HL-60/S4 treated with retinoic acid at 250 ng/mL for 4 days and 3 days (cell line): ENCODE data around the gene YTHDF1.
"Not testable (repeated sequence)": the region's sequence is repeated elsewhere in the genome, so short reads cannot be mapped to it uniquely, and the experiment has no call there.

Experiments
- in situ Hi-C: fragments of 300-500 bp; cut with MboI; formaldehyde crosslinking; loops from 2 replicates; pipeline ENCODE4 v1.7.0; 2022; ENCODE audit warnings: low sequenced_read_pairs

YTHDF1 gene

DNA sequence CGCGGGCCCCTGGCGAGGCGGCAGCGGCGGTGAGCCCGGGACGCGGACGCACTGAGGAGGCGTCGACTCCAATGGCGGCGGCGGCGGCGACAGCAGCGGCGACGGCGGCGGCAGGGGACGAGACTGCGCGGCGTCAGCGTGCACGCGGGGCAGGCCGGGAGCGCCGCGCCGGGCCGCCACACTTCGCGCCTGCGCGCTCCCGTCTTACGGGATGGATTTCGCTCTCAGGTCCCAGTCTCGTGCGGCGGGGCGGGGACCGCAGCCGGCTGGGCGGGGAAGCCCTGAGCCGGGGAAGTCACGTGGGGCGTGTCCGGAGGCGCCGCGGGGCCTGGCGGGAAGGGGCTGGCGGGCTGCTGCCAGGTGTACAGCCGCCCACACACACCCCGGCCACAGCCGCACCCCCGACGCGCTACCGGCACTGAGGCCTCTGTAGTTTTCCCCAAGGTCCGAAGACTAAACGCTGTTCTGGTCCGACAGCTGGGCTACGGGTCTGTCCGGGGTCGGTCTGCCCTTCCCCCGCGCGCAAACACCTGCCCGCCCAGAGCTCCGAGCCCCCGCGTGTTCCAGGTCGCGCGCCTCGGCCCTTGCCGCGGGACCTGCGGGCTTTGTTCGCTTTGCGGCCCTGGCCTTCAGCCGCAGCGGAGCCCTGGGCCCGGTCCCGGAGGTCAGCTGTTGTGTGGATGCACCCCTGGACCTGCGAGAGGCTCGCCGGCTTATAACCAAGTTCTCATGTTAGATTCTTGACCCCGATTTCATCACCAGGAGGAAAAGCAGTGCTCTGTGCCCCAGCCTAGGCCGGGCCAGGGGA, at the start of gene YTHDF1:
TSS of gene YTHDF1 (minus strand) at position 91 of the 808 bp plus-strand sequence. CDS start 239 bp downstream, outside the sequence.
- in situ Hi-C loops: no loop called here

DNA sequence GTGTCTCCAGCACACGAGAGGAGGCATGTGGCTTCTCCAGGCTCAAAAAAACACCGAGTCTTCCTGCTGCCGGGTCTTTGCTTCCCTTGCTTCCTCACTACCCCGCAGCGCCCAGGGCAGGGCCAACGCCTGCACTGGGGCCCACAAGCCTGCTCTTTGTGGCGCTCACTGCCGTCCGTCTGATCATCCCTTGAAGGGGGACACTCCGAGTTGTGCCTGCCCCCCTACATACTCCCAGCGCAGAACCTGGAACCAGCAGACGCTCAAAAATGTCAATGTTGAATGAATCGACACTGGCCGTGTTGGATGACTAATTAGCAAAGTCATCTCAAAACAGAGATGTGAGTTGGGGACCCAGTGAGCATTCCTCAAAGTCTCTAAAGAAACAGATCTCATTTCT, 48.6 kb upstream of the YTHDF1 start:
- in situ Hi-C loops: no loop called here

DNA sequence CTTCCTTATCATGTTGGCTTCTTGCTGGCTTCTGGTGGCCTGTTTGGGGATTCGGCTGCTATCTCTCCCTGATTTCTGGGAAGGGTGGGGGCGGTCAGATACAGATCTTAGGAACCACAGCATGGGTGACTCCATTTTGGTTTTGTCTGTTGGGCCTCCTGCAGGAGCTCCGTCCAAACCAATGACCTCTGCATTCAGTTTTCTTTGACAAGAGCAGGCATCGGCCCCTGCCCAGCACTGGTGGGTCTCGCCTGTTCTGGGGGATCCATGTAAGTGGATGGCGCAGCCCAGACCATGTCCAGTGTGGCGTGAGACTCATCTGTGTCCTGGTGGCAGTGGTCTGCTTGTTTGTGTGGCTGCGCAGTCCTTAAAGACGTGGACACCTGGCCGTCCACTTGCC, 48.1 kb upstream of the YTHDF1 start:
- in situ Hi-C loops: no loop called here

DNA sequence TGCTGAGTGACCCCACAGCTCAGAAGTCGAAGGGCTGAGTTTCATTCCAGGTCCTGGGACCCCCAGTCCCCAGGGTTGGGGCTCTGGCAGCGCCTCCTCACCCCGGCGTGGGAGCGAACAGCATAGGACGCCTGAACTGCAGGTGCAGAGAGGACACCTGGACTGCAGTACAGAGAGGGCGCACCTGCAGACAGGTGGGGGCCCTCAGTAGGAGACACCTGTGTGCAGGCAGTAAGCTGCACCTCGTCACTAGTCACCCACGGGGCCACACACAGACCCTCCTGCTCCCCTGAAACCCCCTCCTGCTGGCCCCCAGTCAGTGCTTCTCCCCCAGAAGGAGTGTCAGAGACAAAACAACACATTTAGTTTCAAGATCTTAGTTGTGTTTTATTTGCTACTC, 46.9 kb upstream of the YTHDF1 start:
- in situ Hi-C loops: no loop called here

DNA sequence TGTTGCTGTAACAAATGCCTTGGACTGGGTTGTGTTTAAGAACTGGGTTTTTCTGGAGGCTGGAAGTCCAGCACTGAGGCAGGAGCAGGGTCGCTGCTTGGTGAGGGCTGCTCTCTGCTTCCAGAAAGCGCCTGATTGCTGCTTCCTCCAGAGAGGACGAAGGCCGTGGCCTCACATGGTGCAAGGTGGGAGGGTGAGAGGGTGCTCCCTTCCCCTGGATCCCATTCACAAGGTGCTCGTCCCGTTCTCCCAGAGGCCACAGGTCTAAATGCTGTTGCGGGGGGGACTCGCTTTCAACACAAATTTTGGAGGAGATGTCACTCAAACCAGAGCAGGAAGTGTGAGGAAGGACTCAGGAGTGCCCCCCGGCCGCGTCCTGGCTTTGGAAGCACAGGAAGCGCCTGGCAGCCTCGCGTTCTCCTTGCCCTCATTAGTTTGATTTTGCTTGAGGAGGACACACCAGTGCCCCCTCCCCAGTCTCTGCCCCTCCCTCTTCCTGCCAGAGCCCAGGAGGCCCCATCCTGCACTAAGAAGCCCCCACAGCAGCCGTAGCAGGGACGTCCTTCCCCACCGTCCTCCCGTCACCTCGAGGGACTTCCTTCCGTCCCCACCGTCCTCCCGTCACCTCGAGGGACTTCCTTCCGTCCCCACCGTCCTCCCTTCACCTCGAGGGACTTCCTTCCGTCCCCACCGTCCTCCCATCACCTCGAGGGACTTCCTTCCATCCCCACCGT, 46.0 kb upstream of the YTHDF1 start:
- in situ Hi-C loops: no loop called here

DNA sequence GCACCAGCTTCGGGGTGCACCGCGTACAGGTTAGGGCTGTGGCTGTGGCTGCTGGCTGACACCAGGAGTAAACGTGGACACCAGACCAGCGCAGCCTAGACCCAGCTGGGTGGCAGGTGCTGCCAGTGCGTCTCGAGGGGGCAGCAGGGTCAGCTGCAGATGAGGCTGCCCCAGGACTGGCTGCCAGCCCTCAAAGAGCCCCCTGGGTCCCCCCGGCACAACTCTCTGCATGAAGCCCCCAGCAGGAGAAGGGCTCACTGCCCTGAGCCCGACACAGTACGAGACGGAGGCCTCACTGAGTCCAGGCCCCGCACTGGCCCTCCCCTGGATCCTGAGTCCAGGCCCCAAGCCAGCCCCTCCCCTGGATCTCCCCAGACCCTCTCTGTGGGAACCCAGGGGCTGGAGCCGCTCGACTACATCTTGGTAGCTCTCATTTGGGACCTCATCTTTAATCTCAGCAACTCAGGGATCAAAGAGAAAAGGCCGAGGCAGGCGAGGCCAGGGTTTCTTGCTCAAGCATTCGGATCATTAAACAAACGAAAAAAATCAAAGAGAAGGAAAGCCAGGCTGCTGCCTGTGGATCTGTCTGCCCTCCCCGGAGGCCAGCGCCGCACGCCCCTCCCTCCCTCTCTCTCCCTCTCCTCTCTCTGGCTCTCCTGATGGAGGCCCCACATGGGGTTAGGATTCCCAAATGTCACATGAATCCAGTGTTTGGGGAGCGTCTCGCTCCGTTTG, 45.3 kb upstream of the YTHDF1 start:
- in situ Hi-C loops: no loop called here

DNA sequence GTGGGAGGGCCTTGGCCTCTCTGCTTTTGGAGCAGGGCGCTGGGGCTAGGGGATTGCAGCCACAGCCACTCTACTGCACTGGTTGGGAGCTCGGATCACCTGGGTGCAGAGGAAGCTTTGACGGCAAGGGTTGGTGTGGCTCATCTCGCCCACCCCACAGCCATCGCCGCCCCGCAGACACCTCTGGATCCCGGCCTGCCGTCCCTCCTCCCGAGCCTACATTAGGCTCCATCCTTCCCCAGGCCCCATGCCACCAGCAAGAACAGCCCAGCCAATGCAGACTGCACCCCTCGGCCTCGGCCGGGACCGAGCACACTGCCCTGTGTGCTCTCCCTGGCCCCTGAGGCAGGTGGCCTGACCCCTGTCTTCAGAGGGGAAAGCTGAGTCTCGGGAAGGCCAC, 44.6 kb upstream of the YTHDF1 start:
- in situ Hi-C loops: no loop called here

DNA sequence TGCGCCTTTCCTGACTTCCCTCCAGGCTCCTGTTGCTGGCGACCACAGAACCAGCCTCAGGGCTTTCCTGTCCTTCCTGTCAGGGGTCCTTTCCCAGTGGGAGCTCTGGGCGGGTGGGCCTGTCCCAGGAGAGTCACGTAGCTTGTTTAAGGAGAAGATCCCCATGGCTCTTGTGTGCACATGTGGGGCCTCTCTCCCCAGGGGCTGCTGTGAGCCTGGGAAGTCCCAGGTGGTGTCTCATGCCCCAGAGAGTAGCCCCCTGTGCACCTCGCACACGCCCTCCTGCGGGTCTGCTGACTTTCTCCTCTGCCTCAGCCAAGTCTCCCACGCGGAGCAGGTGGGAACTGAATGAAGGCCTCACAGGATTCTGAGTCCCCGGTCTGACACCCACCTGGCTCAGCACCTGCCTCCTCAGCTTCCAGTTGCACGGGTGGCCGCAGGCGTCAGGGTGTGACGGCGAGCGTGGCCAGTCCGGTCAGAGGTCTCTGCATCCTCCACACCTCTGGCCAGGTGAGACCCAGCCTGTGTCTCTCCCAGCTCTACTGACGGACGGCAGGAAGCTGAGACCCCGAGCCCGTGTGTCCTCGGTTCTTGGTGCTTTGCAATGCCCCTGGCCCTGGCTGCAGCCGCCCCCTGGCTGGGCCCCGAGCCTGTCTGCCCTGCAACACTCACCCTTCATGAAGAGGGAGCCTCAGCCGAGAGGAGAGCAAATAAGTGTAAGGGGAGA, 44.0 kb upstream of the YTHDF1 start:
- in situ Hi-C loops: no loop called here

DNA sequence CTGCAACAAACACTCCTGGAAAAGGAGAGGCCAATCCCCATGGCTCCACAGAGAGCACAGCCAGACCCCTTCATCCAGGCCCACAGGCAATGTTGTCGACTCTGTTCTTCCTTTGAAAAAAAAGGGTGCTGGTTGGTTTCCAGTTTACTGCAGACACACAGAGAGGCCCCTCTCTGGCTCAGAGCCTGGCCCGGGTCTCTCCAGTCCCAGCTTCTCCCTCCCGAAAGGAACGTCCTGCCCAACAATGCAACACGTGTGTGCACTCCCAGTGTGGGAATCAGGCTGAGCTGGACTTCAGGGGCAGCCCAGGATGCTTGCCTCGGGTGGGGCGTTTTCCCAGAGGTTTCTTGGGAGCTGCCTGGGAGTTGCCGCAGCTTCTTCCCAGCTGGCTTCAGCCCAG, 42.9 kb upstream of the YTHDF1 start:
- in situ Hi-C loops: no loop called here

DNA sequence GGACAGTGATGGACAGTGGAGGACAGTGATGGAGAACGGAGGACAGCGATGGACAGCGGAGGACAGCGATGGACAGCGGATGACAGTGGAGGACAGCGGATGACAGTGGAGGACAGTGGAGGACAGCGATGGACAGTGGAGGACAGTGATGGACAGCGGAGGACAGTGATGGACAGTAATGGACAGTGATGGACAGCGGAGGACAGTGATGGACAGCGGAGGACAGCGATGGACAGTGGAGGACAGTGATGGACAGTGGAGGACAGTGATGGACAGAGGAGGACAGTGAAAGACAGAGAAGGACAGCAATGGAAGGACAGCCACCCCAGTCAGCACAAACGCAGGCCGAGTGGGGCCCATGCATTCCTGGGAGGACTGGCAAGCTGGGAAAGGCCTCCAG, 41.7 kb upstream of the YTHDF1 start:
- in situ Hi-C loops: no loop called here

DNA sequence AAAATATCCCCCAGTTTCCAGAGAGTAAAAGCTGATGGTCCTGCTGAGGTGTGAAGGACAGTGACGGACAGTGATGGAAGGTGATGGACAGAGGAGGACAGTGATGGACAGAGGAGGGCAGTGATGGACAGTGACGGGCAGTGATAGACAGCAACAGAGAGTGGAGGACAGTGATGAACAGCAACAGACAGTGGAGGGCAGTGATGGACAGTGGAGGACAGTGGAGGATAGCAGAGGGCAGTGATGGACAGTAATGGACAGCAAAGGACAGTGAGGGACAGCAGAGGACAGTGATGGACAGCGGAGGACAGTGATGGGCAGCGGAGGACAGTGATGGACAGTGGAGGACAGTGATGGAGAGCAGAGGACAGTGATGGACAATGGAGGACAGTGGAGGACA, 41.0 kb upstream of the YTHDF1 start:
- in situ Hi-C loops: no loop called here

DNA sequence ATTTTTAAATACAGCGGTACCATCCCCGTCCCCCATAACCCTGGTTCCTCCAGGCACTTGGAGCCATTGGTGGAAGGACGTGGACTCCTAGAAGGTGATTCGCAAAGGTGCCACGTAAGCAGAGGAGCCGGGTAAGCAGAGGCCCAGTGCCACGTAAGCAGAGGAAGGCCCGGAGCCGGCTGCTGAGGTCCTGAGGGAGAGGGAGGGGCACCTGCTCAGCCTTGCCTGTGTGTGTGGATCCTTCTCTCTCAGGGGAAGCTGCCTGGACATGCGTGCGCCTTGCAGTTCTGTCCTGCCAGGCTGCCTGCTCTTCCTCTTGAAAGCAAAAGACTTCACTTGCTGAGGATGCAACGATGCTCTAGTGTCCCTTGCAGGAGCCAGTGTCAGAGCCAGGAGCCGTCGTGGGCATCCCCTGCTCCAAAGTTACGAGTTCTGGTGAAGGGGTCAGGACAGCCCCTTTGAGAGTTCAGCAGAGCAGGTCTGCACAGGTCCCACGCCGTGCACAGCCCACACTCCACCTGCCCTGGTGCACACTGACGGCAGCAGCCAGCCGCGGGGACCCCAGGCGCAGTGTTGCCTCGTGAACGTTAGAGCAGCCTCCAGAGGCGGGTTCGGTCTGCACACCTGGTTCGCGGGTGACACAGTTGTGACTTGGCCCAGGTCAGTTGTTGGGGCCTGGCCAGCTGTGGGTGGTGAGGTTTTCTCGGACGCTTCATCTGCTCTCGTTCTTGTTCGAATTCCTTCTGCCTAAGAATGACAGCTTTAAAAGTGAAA, 40.2 kb upstream of the YTHDF1 start:
- in situ Hi-C loops: no loop called here

DNA sequence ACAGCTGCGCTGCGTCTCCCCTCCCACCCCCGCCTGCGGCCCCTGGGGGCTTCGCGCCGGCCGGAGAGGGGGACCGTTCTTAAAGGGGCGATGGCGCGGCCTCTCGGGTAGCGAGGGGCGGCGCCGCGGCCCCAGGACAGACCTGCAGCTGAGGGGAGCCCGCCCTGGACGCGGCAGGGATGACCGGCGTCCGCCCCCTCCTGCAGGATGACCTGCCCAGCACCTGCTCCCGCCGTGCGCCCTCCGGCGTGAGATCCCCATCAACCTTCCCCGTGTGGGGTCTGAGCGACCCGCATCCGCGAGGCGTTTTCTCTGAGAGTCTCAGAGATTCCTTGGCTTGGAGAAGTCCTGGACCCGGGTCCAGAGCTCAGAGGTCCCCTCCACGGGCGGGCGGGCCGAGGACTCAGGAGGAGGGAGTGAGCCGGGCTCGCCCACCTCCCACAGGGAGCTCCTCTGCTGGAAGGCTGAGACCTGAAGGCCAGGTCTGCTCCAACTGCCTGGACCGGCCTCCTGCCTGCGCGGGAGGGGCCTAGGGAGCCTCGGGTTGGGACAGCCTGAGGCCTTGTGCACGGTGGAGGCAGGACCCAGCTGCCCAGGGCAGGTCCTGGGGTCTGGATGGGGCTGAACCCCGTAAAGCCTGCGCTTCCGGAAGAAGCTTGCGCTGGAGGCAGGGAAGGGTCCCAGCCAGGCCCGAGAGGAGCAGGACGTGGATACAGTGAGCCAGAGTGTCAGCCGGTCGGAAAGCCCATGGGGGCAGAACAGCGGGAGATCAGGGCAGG, 38.9 kb upstream of the YTHDF1 start:
- in situ Hi-C loops: no loop called here

DNA sequence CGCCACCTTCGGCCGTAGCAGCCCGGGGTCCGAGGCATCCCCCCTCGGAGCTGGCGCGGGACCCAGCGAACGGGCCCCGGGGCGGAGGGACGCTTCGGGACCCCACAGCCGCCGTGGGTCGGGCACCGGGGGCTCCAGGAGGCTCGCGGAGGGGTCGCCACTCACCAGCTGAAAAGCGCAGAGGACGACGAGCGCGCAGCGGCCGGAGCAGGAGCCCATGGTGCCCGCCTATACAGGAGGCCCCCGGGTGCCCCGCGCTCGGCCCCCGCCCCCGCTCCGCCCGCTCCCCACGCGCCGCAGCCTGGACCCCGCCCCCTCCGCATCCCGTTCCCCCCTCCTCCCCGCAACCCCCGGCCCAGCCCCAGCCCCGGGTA, 38.3 kb upstream of the YTHDF1 start, which contains the start of gene NKAIN4:
TSS of gene NKAIN4 (minus strand) at position 232 of the 374 bp plus-strand sequence. CDS start at position 219, 13 bp downstream.
- in situ Hi-C loops: no loop called here

DNA sequence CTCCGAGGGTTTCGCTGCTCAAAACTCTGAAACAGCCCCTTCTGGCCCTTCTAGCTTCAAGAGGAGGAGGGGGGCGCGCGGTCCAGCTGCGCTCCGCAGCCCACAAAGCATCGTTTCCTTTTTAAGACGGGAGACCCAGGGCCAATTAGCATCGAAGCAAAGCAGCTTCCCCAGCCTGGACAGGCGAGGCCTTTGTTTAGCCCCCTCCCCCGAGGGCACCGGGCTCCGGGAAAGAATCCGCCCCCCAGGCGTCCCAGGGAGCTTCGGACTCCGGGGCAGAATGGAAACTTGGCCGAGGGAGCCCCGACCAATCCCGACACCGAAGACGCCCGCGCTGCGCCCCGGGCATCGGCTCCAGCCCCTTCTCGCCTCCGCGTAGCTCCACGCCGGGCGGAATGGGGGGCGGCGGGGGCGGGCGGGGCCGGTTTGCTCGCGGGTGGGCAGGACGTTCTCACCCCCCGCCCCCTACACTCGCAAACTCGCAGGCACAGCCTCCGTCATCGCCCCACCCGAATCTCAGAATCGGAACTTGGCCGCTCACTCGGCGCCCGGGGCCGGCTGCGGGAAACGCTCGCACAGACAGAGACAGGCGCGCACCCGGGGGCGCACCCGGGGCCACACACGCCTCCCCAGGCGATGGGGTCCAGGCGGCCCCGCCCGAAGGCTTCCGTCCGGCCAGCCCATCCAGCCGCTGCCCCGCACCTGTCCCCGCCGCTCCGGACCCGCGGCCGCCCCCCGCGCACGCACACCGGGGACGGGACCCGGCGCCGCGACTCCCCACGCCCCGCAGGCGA, 37.7 kb upstream of the YTHDF1 start:
- in situ Hi-C loops: no loop called here

DNA sequence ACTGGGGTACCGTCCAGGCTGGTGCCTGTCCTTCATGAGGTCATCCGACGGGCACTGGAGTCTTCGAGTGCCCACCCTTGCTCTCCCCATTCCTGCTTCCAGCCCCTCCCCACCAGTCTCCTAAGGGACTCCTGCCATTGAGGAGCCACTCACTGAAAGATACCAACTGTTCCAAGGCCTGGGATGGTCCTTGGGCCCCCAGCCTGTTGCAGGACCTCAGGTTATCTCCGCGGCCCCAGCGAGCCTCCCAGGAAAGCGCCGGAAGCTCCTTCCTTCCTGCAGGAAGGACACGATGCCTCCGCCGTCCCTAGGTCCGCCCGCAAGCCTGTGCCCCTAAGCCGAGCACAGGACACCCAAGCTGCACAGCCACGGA, 37.1 kb upstream of the YTHDF1 start:
- in situ Hi-C loops: no loop called here

DNA sequence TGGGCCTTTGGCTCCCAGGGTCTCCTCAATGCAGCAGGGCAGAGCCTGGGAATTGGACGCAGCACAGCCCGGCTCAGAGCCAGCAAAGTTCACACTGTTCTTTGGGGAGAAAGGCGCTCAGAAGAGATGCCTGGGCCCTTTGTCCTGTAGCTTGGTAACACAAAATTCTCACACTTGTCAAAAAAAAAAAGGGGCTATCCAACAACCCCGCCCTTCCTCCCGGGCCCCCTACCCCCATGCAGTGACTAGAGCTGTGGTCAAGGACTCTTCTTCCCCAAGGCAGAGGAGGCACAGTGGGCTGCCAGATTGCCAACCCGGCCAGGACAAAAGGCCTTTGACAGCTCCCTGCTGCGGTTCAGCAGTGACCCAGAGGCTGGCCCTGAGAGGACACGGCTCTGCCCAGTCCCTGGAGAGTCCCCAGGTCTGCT, 36.4 kb upstream of the YTHDF1 start:
- in situ Hi-C loops: no loop called here

DNA sequence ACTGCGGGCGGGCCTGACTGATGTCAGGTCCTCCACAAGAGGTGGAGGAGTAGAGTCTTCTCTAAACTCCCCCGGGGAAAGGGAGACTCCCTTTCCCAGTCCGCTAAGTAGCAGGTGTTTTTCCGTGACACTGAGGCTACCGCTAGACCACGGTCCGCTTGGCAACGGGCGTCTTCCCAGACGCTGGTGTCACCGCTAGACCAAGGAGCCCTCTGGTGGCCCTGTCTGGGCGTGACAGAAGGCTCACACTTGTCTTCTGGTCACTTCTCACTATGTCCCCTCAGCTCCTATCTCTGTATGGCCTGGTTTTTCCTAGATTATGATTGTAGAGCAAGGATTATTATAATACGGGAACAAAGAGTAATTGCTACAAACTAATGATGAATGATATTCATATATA, 35.4 kb upstream of the YTHDF1 start:
- in situ Hi-C loops: not testable (repeated sequence)

DNA sequence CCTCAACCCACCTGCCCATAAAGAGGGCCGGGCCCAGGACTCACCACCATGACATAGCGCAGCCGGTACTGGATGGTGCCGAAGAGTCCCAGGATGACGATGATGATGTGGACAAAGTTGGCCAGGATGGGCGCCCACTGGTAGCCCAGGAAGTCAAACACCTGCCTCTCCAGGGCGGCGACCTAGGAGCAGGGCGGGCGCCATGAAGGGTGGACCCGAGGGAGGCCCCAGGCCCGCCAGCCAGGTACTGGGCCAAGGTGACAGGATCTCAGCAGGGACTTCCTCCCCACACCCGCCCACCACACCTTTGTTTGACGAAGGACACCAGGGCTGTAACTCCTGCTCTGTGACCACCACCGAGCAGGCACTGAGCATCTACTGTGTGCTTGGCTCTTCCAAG, 34.0 kb upstream of the YTHDF1 start:
- in situ Hi-C loops: no loop called here
